ENCODE data around the gene OXSM.

Gene OXSM

DNA sequence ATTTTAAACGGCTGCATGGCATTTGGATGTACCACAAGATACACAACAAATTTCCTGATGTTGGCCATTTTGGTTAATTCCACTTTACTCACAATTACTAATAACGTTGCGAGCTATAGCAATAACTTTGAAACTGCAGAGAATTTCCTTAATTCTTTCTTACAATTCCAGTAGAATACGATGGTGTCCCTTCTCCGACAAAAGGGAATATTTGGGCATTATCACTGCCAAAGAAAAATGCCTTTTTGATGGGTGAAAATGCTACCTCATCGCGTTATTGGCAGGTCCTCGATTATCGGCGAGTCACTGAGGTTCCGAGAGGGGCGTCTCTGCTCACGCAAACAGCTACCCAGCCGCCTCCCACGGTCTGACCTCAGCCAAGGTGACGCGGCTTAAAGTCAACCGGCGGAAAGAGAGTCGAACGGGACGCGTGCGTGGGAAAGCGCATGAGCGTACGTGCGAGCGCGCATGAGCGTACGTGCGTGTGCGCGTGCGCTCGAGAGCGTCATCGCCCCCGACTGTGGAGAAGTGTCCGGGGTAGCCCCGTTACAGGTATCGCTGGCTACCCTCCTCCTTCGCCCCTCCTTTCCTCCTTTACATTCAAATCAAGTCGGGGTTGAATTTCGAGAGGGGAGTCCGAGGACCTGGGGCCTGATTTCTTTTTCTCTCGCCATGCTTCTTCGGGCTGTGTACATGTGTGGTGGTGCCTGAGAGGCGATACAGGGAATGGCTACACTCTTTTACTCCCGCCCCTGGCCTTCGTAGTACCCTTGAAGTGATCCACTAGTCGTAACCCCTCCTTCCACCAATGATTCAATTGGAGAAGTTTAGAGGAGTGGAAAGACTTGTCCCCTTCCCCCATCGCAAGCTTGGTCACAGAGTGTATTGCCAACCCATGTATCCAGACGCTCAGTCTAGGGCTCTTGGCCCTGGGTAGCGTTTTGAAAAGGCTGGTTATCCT is at the start of gene OXSM:
OXSM (plus strand) TSS at position 495 of the 961 bp plus-strand sequence. CDS start 931 bp downstream, outside the sequence.
- DNase-seq (ENCODE audit: low spot score): peak; percentile 97

DNA sequence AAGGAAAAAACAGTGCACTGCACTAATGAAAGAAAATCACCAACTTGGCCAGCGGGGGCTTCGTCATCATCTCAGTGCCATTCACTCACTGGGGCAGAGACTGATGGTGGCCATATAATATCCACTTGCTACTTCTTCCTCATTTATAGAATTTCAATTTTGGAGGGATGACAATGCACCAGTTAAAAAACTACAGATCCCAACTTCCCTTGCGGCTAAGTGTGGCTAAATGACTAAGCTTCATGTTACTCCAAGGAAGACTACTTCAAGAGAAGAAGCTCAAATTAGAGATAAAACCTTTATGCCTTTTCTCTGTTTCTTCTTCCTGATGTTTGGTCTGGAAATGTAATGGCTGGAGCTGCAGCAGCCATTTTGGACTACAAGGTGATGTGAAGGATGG is 45.4 kb upstream of the OXSM start:
- DNase-seq (ENCODE audit: low spot score): no peak

GRCh38 chr3:25747033-25747432 is 42.9 kb upstream of the OXSM start:
- DNase-seq (ENCODE audit: low spot score): no peak

DNA sequence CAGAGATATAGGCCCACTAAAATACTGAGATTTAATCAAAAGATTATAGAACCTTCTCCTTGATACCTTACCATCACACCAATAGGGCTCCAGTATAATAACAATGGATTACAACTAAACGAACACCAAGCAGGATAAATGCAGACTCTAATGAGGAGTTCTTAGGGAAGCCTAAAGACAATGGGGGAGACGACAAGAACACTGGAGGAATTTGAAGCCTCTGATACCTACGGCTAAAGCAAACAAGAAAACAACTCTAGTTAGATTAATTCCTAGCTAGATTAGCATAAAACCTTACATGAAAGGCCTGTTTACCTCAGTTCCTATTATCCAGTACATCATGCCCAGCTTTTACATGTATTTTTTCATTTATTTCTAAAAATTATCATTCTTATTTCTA is 41.7 kb upstream of the OXSM start:
- no peak for DNase-seq (ENCODE audit: low spot score)

DNA sequence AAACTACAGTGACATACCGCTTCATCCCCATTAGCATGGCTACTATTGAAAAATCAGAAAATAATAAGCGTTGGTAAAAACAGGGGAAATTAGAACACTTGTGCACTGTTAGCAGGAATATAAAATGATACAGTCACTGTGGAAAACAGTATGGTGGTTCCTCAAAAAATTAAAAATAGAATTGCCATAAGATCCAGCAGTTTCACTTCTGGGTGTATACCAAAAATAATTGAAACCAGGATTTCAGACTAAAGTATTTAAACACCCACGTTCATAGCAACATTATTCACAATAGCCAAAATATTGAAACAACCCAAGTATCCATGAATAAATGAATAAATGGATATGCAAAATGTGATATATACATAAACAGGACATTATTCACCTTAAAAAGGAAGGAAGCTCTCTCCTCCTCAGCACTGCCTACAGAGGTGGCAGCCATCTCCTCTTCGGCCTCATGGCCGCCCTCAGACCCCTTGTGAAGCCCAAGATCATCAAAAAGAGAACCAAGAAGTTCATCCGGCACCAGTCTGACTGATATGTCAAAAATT is 40.8 kb upstream of the OXSM start:
- no peak for DNase-seq (ENCODE audit: low spot score)

DNA sequence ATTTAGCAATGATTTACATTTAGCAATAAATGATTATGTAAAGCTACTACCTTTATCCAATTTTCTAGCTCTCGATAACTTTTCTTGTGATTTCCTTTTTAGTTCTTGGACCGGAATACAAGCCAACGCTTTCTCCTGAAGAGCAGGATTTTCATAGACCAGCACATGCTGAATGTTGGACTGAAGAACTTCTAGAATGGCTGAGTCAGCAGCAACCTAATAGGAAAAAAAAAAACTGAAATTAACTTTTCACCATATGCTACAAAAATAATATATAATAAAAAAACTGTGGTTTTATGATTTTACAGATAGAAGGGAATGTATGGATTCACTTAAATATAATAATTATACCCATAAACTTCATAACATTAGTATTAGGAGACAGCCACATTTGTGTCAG is 38.8 kb upstream of the OXSM start:
- no peak for DNase-seq (ENCODE audit: low spot score)

GRCh38 chr3:25751725-25752124 is 38.2 kb upstream of the OXSM start:
- DNase-seq (ENCODE audit: low spot score): no peak

DNA sequence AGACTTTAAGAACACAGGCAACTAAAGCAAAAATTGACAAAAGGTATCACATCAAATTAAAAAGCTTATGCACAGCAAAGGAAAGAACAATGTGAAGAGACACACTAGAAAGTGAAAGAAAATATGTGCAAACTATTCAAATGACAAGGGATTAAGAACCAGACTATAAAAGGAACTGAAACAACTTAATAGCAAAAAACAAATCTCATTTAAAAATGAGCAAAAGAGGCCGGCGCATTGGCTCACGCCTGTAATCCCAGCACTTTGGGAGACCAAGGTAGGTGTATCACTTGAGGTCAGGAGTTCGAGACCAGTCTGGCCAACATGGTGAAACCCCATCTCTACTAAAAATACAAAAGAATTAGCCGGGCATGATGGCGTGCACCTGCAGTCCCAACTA is 21.0 kb upstream of the OXSM start:
- no peak for DNase-seq (ENCODE audit: low spot score)

DNA sequence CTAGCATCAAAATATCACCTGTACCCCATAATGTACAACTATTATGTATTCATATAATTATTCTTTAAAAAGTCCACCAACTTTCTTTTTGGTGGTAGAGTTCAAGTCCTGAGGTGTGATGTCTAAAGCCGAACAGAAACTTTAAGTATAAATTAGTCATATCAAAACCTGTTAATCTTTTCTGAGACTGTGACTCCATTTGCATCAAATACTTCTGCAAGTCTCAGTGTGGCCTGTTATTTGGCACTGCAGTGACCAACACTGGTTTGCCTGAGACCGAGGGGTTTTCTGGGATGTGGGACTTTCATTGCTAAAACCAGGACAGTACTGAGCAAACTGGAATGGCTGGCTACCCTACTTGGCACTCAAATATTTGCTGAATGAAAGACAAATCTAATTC is 14.0 kb upstream of the OXSM start:
- DNase-seq (ENCODE audit: low spot score): no peak

DNA sequence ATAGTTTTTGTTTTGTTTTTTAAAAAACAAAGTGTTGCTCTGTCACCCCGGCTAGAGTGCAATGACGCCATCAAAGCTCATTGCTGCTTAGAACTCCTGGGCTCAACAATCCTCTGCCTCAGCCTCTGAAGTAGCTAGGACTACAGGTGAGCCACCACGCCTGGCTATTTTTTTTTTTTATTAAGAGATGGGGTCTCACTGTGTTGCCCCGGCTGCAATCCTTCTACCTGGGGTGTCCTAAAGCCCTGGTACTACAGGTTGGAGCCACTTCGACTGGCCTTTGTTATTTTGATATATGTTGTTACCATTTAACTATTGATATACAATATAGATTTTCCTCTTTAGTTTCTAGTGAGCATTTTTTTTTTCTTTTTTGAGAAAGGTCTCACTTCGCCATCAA is 9.3 kb upstream of the OXSM start:
- no peak for DNase-seq (ENCODE audit: low spot score)

GRCh38 chr3:25781145-25781757 is 8.6 kb upstream of the OXSM start:
- DNase-seq (ENCODE audit: low spot score): no peak

DNA sequence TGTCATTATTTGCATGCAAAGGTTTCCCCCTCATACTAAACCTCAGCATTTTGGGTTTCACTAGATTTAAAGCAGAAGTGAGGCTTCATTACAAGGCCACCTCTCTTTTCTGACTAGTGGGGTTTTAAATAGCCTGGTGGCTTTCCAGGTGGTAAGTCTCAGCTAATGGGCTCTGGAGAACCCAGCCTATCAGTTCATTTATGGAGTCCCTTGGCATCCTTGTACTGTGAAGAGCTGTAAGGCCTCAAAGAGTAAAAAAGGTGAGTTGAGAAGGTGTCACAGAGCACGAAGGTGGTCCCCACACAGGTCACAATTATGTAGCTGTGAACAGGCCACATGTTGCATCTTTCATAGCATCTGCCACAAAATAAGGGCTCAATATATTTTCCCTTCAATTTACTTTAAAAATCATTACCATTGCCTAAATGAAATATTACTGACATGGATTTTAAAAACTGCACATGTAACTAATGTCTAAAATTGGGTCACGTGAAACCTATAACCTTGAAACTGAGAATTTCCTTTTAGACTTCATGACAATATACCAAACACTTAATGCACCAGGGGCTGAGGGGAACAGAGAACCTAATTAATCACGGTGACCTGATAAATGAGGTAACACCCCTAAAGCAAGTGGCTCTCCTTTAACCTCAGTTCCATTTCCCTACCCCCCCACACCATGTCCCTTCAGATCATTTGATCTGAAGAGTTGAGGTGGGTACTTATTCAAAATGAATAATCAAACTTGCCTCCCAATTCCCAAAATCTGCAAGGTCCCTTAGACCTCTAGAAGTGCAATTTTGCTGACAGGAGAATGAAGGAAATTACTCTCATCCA is 7.9 kb upstream of the OXSM start:
- DNase-seq (ENCODE audit: low spot score): no peak

DNA sequence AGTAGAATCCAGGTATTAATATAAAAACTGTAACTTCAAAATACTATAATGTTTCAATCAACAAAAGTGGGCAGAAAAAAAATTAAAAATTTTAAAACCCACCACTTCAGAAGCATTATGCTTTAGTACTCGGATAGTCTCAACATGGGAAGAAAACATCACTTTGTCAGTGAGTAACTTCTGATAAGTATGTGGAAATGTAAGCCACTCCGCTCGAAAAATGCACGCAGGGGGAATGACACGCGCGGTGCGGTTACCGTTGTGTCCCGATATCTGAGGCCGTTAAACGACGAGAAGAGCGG is 7.3 kb upstream of the OXSM start:
- DNase-seq (ENCODE audit: low spot score): no peak

DNA sequence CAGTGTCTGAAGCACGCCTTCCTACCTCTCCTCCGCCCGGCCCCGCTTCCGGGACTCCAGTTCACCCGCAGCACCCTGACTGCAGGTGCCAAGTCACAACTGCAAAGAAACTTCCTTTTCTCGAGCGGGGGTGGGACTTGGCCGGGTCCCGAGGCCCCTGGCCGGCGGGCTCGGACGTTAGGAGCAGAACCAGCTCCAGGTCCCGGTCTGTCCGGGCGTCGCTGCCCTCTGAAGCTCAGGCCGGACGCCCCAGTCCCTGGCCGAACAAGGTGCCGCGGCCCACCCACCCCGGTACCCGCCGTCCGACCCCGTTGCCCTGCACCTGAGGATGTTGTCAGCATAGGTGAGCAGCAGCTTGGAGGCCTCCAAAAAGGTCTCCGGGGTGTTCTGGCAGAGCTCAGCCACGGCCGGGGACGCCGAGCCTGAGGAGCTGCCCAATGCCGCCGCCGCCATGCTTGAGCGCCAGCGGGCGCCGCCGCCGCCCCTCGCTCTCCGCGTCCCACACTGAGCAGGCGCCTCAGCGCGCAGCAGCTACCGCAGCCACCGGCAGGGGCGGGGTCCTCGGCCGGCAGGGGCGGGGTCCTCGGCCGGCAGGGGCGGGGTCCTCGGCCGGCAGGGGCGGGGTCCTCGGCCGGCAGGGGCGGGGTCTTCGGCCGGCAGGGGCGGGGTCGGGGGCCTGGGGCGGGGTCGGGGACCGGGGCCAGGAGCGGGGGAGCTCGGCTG is 6.8 kb upstream of the OXSM start, which contains the start of gene NGLY1:
NGLY1 (minus strand) TSS at position 506 of the 723 bp plus-strand sequence; CDS start at position 453, 53 bp downstream.
- peak; percentile 79 for DNase-seq (ENCODE audit: low spot score)

- DNase-seq (ENCODE audit: low spot score): peak; percentile 36
Measured at GRCh38 chr3:25783661-25784512, 6.0 kb upstream of the OXSM start.

- DNase-seq (ENCODE audit: low spot score): no peak
Measured at GRCh38 chr3:25784971-25785370, 4.9 kb upstream of the OXSM start.

- no peak for DNase-seq (ENCODE audit: low spot score)
Measured at GRCh38 chr3:25785826-25786225, 4.1 kb upstream of the OXSM start.

DNA sequence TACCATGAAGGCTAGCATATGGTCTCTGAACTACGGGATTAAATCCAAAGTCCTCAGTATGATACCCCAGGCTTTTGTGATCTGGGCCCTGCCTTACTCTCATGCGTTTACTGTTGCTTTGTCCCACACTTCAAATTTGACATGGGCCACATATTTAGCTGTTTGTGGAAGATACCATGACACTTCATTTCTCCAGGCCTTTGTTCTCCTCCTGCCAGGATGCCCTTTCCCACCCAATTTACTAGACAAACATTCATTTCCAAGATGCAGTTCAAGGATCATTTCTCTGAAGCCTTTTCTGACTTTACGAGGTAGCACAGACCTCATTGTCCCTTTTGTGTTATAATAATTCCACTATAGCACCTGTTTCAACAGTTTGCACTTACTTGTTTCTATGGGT is 2.2 kb upstream of the OXSM start:
- DNase-seq (ENCODE audit: low spot score): no peak

DNA sequence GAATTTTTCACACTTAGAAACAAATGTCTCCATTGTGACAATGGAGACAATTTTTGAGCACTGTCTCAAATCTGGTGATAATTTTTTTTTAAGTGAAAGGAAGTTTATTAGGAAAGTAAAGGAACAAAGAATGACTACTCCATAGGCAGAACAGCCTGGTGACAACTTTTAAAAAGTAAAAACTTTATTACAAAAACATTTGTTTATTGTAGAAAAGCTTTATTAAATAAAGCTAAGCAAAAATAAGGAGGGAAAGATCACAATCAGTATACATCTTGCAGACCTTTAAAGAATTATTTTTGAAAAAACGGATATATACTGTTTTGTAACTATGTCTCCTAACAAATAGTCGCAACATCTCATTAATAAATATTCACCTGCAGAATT is 688 bp upstream of the OXSM start:
- no peak for DNase-seq (ENCODE audit: low spot score)

DNA sequence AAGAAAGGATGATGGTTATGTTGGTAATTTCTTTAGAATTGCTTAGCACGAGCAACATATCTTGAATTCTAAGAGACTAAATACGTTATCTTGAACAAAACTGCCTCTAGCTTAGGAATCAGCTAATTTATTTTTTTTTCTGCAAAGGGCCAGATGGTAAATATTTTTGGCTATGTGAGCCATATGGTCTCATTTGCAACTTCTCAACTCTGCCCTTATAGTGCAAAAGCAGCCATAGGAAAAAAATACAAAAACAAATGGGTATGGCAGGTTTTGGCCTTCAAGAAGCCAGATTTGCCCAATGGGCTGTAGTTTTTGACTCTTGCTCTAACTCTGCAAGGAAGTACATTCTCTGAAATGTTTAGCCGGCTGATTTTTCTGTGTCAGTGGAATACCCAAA is 11.9 kb downstream of the OXSM start:
- no peak for DNase-seq (ENCODE audit: low spot score)

DNA sequence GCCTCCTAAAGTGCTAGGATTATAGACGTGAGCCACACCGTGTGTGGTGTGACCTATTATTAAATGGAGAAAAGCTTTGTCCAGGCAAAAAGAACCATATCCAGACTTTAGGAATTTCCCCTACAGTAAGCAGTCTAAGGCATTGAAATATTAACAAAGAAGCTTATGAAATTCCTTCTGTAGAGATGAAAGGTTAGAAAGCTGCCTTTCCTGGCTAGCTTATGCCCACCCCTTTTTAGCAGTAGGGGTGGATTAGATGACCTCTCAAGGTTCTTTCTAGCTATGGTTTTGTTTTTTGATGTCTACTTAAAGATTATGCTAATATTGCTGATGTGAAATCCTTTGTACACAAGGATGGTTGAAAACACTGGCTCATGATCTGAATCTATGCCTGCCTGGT is 13.9 kb downstream of the OXSM start:
- no peak for DNase-seq (ENCODE audit: low spot score)
